ENCODE data around the gene C2orf66.

C2orf66 gene
- 0.09 to 0.61 (median 0.38) reads per million in 4 experiments for total RNA-seq

GRCh38 chr2:196809260-196809659 is at the start of gene C2orf66:
C2orf66 (minus strand) TSS chr2:196809355; CDS start chr2:196809336, 19 bp downstream.
- DNase-seq: no peak

GRCh38 chr2:196854629-196855028 is 45.5 kb upstream of the C2orf66 start:
- DNase-seq: no peak

- DNase-seq: no peak
Observed at GRCh38 chr2:196853301-196854087, 44.3 kb upstream of the C2orf66 start.

- no peak for DNase-seq
Observed at GRCh38 chr2:196851088-196851487, 41.9 kb upstream of the C2orf66 start.

GRCh38 chr2:196849895-196850294 is 40.7 kb upstream of the C2orf66 start:
- no peak for DNase-seq

GRCh38 chr2:196846295-196846694 is 37.1 kb upstream of the C2orf66 start:
- no peak for DNase-seq

GRCh38 chr2:196845371-196845770 is 36.2 kb upstream of the C2orf66 start:
- DNase-seq: no peak

- no peak for DNase-seq
Observed at GRCh38 chr2:196840171-196840570, 31.0 kb upstream of the C2orf66 start.

- no peak for DNase-seq
Observed at GRCh38 chr2:196839574-196839973, 30.4 kb upstream of the C2orf66 start.

GRCh38 chr2:196836440-196836839 is 27.3 kb upstream of the C2orf66 start:
- DNase-seq: no peak

GRCh38 chr2:196830701-196831100 is 21.5 kb upstream of the C2orf66 start:
- no peak for DNase-seq

GRCh38 chr2:196827356-196827755 is 18.2 kb upstream of the C2orf66 start:
- DNase-seq: no peak

- no peak for DNase-seq
Observed at GRCh38 chr2:196823750-196824522, 14.8 kb upstream of the C2orf66 start.

- no peak for DNase-seq
Observed at GRCh38 chr2:196821195-196821594, 12.0 kb upstream of the C2orf66 start.

- DNase-seq: no peak
Observed at GRCh38 chr2:196808083-196808665, 981 bp downstream of the C2orf66 start.

GRCh38 chr2:196804381-196804780 is 4.8 kb downstream of the C2orf66 start:
- no peak for DNase-seq

- DNase-seq: no peak
Observed at GRCh38 chr2:196802401-196802800, 6.8 kb downstream of the C2orf66 start.

- DNase-seq: no peak
Observed at GRCh38 chr2:196801674-196802261, 7.4 kb downstream of the C2orf66 start.

- no peak for DNase-seq
Observed at GRCh38 chr2:196798980-196799379, 10.2 kb downstream of the C2orf66 start.

- DNase-seq: no peak
Observed at GRCh38 chr2:196792865-196793264, 16.3 kb downstream of the C2orf66 start.

GRCh38 chr2:196783431-196784094 is 25.6 kb downstream of the C2orf66 start:
- DNase-seq: no peak

GRCh38 chr2:196767101-196767500 is 42.1 kb downstream of the C2orf66 start:
- DNase-seq: no peak

- no peak for DNase-seq
Observed at GRCh38 chr2:196759378-196759706, 49.8 kb downstream of the C2orf66 start.

All from effector CD8-positive, alpha-beta T cell (primary cell).